ENCODE data around the gene TLE1.

DNA sequence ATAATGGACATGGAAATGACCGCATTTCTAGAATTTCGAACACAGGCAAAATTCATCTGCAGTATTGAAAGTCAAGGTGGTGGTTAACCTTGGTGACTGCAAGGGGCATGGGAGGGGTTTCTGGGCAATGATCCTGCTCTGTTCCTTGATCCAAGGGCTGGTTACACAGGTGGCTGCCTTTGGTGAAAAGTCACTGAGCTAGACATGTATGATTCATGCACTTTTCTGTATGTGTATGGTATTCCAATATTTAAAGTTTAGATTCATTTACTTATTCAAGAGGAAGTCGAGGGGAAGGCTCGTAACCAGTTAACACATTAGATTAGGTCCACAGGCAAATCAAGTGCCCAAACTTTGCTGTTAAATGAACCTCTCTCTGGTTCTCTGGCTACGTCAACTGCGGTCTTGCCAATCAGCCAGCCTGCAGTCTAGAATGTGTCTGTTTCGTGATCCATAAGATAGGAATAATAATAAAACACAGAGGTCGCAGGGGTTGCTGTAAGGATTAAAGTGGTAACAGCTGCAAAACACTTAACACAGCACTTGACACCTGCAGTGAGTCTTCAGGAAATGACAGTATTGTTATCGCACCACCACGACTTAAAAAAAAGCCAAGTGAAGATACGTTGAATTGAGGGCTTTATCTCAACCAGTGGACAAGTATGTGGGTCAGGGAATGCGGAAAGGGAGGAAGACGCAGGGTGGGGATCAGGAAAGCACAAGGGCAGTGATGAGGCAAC lies 92.5 kb downstream of the TLE1 start:
- TF ChIP-seq, protein P1, sequence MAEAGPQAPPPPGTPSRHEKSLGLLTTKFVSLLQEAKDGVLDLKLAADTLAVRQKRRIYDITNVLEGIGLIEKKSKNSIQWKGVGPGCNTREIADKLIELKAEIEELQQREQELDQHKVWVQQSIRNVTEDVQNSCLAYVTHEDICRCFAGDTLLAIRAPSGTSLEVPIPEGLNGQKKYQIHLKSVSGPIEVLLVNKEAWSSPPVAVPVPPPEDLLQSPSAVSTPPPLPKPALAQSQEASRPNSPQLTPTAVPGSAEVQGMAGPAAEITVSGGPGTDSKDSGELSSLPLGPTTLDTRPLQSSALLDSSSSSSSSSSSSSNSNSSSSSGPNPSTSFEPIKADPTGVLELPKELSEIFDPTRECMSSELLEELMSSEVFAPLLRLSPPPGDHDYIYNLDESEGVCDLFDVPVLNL (CRISPR knock-in tag; IDR thresholded peaks at IDR 0.05; ENCODE audit: low read depth), result no peak
- TF ChIP-seq, protein P2, sequence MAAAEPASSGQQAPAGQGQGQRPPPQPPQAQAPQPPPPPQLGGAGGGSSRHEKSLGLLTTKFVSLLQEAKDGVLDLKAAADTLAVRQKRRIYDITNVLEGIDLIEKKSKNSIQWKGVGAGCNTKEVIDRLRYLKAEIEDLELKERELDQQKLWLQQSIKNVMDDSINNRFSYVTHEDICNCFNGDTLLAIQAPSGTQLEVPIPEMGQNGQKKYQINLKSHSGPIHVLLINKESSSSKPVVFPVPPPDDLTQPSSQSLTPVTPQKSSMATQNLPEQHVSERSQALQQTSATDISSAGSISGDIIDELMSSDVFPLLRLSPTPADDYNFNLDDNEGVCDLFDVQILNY (CRISPR knock-in tag; IDR thresholded peaks at IDR 0.05), result no peak
- TF ChIP-seq CBX5 (IDR thresholded peaks at IDR 0.05; ENCODE audit: borderline replicate concordance, low read depth) (no peak), RBM39 (optimal IDR thresholded peaks at IDR 0.05; ENCODE audit: low read depth, low read length) (no peak), SP1 (CRISPR knock-in tag; IDR thresholded peaks at IDR 0.05) (no peak), POLR2A (conservative IDR thresholded peaks at IDR 0.05) (no peak), NR1H2 (CRISPR knock-in tag; IDR thresholded peaks at IDR 0.05) (no peak), POLR2AphosphoS5 (IDR thresholded peaks at IDR 0.05; ENCODE audit: control insufficient read depth, insufficient read depth, low read depth, low read length) (no peak), ZNF140 (CRISPR knock-in tag; IDR thresholded peaks at IDR 0.05) (no peak)
- TF ChIP-seq, protein P3, sequence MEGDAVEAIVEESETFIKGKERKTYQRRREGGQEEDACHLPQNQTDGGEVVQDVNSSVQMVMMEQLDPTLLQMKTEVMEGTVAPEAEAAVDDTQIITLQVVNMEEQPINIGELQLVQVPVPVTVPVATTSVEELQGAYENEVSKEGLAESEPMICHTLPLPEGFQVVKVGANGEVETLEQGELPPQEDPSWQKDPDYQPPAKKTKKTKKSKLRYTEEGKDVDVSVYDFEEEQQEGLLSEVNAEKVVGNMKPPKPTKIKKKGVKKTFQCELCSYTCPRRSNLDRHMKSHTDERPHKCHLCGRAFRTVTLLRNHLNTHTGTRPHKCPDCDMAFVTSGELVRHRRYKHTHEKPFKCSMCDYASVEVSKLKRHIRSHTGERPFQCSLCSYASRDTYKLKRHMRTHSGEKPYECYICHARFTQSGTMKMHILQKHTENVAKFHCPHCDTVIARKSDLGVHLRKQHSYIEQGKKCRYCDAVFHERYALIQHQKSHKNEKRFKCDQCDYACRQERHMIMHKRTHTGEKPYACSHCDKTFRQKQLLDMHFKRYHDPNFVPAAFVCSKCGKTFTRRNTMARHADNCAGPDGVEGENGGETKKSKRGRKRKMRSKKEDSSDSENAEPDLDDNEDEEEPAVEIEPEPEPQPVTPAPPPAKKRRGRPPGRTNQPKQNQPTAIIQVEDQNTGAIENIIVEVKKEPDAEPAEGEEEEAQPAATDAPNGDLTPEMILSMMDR (IDR thresholded peaks at IDR 0.05 in 2 of 3, conservative IDR thresholded peaks at IDR 0.05 in 1 of 3; ENCODE audit: insufficient read depth in 2 of 3, low read depth in 1 of 3, low read length in 3 of 3), result no peak
